Endothelial cell of umbilical vein (primary cell): ENCODE data around the gene PKP4.

Experiments used
- CTCF ChIP-seq, 2 donors: IDR thresholded peaks; 1 replicate in 1 of 2; 2 replicates in 1 of 2; pipeline ENCODE4 v1.5.1; 2011; ENCODE audit warnings: low read length in 2 of 2, mild to moderate bottlenecking in 2 of 2, moderate library complexity in 2 of 2, control low read depth in 1 of 2, inconsistent platforms in 1 of 2, low read depth in 1 of 2; ENCODE audit not compliant: insufficient read depth in 1 of 2; ENCODE audit errors: extremely low read depth in 1 of 2
- POLR2A ChIP-seq: IDR thresholded peaks from 2 replicates; pipeline ENCODE4 v1.6.1; 2012; ENCODE audit warnings: low read depth, mild to moderate bottlenecking, control low read depth, low read length
- POLR2AphosphoS5 ChIP-seq: IDR thresholded peaks from 2 replicates; pipeline ENCODE4 v1.6.1; 2012; ENCODE audit warnings: low read depth, mild to moderate bottlenecking, control low read depth, low read length, moderate library complexity; ENCODE audit not compliant: insufficient read depth

- TF ChIP-seq POLR2AphosphoS5: no peak
- TF ChIP-seq POLR2A: no peak
- no peak for TF ChIP-seq CTCF (IDR thresholded peaks at IDR 0.05; ENCODE audit: extremely low read depth in 1 of 2, insufficient read depth in 1 of 2, low read depth in 1 of 2, low read length in 2 of 2)
These were observed 225.1 kb downstream of the PKP4 start for GRCh38 chr2:158681816-158682215.
